ENCODE results near the gene SLC6A3.

DNA sequence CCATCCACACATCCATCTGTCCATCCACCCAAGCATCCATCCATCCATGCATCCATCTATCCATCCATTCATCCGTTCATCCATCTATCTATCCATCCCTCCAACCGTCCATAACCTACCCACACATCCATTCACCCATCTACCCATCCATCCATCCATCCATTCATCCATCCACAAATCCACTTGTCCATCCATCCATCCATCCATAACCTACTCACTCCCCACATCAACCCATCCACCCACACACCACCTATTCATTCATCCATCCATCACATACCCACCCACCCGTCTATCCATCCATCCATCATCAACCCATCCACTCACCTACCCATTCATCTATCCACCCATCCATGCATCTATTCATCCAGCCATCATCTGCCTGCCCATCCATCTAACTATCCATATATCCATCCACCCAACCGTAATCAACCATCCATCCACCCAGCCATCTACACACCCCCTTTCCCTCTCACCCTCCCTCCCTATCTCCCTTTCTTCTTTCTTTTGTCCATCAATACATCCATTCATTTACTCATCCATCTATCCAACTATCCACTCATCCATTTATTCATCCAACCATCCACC lies 56.8 kb downstream of the SLC6A3 start:
- TF ChIP-seq CTCF (conservative IDR thresholded peaks at IDR 0.05 in 1 of 2, IDR thresholded peaks at IDR 0.05 in 1 of 2; ENCODE audit: low read depth in 1 of 2, low read length in 2 of 2) (no peak), EZH2 (IDR thresholded peaks at IDR 0.05; ENCODE audit: low read length, missing control alignments) (no peak)

All from fibroblast of lung (primary cell).